Measurements from ENCODE around the gene ATP2A1.
"Not testable (repeated sequence)": the region's sequence is repeated elsewhere in the genome, so short reads cannot be mapped to it uniquely, and the experiment has no call there.

ATP2A1 gene

GRCh38 chr16:28881565-28881964, 3.3 kb downstream of the ATP2A1 start:
- not testable (repeated sequence) for DNase-seq (ENCODE audit: low read depth in 2 of 2)

GRCh38 chr16:28882551-28883160, 4.4 kb downstream of the ATP2A1 start:
- DNase-seq (ENCODE audit: low read depth in 2 of 2), result no peak

- no peak for DNase-seq (ENCODE audit: low read depth in 2 of 2)
These were observed 5.1 kb downstream of the ATP2A1 start for GRCh38 chr16:28883221-28883996.

GRCh38 chr16:28884045-28884444, 5.8 kb downstream of the ATP2A1 start:
- DNase-seq (ENCODE audit: low read depth in 2 of 2), result no peak

DNA sequence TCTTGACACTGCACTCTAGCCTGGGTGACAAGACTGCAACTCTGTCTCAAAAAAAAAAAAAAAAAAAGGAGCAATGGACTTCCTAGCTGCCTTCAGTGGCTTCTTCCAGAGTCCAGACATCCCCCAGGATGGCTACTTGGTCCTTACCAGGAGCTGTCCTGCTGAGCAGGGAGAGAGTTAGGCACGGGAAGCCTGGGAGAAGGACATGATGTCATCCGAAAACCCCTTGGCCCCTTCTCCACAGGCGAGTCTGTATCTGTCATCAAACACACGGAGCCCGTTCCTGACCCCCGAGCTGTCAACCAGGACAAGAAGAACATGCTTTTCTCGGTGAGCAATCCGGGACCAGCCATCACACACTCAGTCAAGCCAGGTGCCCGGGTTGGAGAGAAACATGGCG, 8.7 kb downstream of the ATP2A1 start:
- DNase-seq (ENCODE audit: low read depth in 2 of 2), result no peak

- not testable (repeated sequence) for DNase-seq (ENCODE audit: low read depth in 2 of 2)
These were observed 12.1 kb downstream of the ATP2A1 start for GRCh38 chr16:28890355-28890754.

DNA sequence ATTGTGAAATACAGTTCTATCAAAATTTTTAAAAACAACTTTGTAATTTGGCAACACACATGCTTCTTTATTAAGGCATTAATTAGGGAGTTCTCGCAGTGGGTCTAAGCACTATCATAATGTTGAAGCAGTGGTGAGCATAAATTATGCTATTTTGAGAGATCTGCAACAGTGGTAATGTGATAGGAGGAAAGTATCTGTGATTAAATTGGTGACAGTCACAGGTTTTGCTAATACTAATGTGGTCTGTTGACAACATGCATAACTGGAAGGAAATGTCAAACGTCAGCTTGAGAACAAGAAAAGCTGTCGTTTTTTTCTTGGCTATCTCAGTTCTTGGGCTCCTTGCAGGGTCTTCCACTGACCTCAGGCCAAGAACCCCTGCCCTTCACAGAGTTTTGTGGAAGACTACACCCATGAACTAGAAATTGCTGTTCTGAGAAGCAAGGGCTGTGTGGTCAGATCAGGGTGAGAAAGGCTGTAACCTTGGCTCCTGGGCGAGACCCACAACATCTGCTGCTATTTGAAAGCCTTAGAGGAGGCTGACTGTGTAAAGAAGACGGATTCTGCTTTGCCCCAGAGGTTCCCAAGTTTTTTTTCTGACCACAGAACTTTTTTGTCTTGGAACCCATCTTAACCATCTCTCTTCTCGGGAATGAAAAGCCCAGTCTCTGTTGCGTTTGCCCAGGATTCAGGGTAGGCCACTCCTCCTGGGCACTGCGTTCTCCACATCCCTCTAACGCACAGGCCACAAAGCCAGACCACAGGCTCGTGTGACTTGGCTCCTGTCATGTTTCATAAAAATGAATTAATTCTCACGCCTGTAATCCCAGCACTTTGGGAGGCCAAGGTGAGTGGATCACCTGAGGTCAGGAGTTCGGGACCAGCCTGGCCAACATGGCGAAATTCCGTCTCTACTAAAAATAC, 13.9 kb downstream of the ATP2A1 start:
- DNase-seq (ENCODE audit: low read depth in 2 of 2), result no peak

- DNase-seq (ENCODE audit: low read depth in 2 of 2), result no peak
These were observed 15.0 kb downstream of the ATP2A1 start for GRCh38 chr16:28893291-28893690.

- no peak for DNase-seq (ENCODE audit: low read depth in 2 of 2)
These were observed 17.3 kb downstream of the ATP2A1 start for GRCh38 chr16:28895609-28896008.

GRCh38 chr16:28897826-28898225, 19.5 kb downstream of the ATP2A1 start:
- DNase-seq (ENCODE audit: low read depth in 2 of 2), result no peak

DNA sequence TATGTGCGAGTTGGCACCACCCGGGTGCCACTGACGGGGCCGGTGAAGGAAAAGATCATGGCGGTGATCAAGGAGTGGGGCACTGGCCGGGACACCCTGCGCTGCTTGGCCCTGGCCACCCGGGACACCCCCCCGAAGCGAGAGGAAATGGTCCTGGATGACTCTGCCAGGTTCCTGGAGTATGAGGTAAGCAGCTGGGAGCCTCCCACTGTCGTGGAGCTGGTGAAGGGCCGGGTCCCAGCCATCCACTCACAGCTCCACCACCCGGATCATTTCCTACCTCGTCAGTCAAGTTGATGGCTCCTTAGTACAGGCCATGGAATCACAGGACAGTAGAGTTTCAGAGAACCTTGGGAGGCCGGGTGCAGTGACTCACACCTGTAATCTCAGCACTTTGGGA, 20.0 kb downstream of the ATP2A1 start:
- DNase-seq (ENCODE audit: low read depth in 2 of 2), result no peak

DNA sequence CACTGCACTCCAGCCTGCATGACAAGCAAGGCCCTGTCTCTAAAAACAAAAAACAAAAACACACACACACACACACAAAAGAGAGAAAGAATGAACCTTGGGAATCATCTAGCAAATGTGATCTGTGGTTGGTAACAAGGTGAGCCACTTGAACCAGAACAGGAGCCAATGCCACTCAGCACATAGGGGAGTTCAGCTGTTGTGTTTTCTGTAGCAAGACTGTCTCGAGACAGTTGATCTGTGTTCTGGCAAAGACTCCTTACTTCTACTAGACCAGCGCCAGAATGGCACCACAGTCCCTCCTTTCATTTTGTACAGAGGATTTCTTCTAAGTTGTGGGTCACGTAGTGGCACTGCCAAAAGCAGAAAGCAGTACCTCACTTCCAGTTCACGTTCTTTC, 20.7 kb downstream of the ATP2A1 start:
- no peak for DNase-seq (ENCODE audit: low read depth in 2 of 2)

DNA sequence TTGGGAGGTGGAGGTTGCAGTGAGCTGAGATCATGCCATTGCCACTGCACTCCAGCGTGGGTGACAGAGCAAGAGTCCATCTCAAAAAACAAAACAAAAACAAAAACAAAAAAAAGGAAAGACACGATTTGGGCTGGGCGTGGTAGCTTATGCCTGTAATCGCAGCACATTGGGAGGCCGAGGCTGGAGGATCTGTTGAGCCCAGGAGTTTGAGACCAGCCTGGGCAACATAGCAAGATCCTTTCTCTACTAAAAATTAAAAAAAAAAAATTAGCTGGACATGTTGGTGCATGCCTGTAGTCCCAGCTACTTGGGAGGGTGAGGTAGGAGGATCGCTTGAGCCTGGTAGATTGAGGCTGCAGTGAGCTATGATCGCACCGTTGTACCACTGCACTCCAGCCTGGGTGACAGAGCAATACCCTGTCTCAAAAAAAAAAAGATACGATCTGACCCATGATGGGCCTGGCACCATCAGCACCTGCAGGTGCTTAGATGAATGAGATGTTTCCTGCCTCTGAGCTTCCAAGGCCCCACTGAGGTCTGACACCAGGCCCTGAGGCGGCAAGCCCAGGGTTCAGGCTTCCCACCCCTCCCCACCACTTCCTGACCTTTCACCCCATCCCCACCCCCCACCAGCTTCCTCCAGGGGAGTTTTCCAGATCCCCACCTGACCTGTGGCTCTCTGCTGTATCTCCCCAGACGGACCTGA, 21.7 kb downstream of the ATP2A1 start:
- DNase-seq (ENCODE audit: low read depth in 2 of 2), result no peak

DNA sequence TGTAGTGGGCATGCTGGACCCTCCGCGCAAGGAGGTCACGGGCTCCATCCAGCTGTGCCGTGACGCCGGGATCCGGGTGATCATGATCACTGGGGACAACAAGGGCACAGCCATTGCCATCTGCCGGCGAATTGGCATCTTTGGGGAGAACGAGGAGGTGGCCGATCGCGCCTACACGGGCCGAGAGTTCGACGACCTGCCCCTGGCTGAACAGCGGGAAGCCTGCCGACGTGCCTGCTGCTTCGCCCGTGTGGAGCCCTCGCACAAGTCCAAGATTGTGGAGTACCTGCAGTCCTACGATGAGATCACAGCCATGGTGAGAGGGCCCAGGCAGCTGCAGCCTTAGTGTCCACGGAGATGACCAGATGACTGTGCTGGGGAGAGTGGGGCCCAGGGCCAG, 22.3 kb downstream of the ATP2A1 start:
- no peak for DNase-seq (ENCODE audit: low read depth in 2 of 2)

GRCh38 chr16:28901862-28902261, 23.6 kb downstream of the ATP2A1 start:
- no peak for DNase-seq (ENCODE audit: low read depth in 2 of 2)

DNA sequence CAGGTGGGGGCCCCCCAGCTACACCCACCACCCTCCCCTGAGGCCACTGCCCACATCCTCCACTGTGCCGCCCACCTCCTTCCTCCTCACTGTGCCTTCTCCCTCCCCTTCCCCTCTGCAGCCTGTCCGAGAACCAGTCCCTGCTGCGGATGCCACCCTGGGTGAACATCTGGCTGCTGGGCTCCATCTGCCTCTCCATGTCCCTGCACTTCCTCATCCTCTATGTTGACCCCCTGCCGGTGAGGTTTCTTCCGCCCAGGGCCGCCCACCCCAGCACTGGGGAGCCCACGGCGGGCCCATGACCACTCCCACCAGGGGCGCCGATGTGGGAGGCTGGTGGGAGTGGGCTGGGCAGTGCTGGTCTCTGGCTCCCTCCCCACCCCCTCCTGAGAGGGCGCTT, 24.6 kb downstream of the ATP2A1 start:
- no peak for DNase-seq (ENCODE audit: low read depth in 2 of 2)

- no peak for DNase-seq (ENCODE audit: low read depth in 2 of 2)
These were observed 25.2 kb downstream of the ATP2A1 start for GRCh38 chr16:28903344-28904042.

DNA sequence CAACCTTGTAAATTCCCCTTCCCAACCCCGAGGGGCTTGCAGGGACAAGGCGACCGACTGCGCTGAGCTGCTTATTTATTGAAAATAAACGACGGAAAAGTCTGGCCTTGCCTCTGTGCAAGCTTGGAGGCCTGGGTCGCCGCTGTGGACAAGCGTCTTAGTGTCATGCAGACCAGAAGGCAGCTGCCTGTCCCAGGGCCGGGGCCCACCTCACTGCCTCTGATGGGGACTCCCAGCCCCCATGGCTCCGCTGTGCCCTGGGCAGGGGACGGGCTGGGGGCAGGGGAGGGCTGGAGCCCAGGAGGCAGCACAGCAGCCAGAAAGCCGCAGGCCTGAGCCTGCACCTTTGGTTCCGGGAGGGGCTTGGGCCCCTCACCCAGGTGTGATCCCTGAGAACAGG, 26.1 kb downstream of the ATP2A1 start:
- DNase-seq (ENCODE audit: low read depth in 2 of 2), result no peak

DNA sequence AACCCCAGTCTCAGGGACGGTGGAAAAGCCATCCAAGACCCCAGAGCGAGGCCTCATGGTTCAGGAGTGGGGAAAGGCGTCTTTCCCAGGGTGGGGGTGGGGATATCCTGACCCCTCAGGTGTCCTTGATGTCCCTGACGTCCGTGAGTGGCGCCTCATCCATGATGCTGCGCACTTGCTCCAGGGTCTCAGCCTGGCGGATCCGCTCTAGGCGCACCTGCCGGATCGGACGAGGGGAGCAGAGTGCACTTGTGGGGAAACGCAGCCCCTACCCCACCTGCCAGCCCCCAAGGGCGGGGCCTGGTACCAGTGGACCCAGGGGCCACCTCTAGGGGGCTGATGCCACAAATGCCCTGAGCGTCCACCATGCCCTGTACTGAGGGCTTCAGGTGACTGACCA, 26.5 kb downstream of the ATP2A1 start:
- DNase-seq (ENCODE audit: low read depth in 2 of 2), result no peak

- DNase-seq (ENCODE audit: low read depth in 2 of 2), result no peak
These were observed 27.0 kb downstream of the ATP2A1 start for GRCh38 chr16:28905229-28905754.

DNA sequence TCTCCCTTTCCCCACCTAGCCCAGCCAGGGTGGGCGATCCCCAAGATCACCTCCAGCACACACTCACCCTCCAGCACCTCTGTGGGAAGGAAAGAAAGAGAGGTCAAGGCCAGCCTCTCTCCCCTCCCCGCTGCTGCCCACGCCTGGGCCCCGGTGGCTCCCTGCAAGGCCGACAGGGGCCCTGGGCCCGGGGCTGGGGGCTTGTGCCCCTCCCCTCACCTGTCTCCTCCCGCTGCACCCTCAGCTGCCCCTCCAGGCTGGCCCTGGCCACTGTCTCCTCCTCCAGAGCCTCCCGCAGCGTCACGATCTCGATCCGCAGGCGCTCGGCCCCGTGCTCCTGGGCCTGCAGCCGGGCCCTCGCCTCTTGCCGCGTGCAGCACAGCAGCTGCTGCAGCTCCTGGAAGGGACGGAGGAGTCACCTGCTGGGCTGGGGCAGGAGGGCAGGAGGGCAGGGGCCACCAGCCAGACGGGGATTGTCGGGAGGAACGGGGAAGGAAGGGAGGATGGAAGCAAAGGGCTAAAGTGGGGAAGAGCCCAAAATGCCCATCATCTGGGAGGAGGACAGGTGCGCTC, 27.6 kb downstream of the ATP2A1 start:
- DNase-seq (ENCODE audit: low read depth in 2 of 2), result no peak

All from stimulated activated CD8-positive, alpha-beta memory T cell treated with anti-CD3 and anti-CD28 coated beads, Interleukin-2, amount 100 ng/mL, for 48 hours (primary cell).